ENCODE data around the gene TOM1.

- TF ChIP-seq CTCF (IDR thresholded peaks at IDR 0.05) (no peak), POLR2A (IDR thresholded peaks at IDR 0.05) (no peak)
Measured at GRCh38 chr22:35377735-35378134, 78.0 kb downstream of the TOM1 start.

Measured in Peyer's patch (tissue), 4 donors.